Ovary (tissue), 9 donors: ENCODE results near the gene HOXB2. TPM values are rescaled to one million over a fixed set of nuclear protein-coding genes. Genes with fewer than 3 reads are reported as not detected.

Experiments
- DNase-seq, 5 donors: peaks; one replicate each; pipeline ENCODE4 v3.0.0-alpha.2; 2019 to 2020
- H3K27ac ChIP-seq, 2 donors: fragments of 200-600 bp; one replicate each; pipeline versions ENCODE4 v1.5.1 to v1.8.0; 2019 to 2022
- H3K27me3 ChIP-seq: fragments of 200-600 bp; one replicate; pipeline ENCODE4 v1.8.0; 2022
- H3K36me3 ChIP-seq: fragments of 200-600 bp; sonication (generic); one replicate; pipeline ENCODE4 v1.5.1; 2019
- H3K4me1 ChIP-seq: one replicate; pipeline ENCODE4 v1.8.1; 2013; ENCODE audit warnings: mild to moderate bottlenecking, moderate library complexity; ENCODE audit not compliant: insufficient read depth
- H3K4me3 ChIP-seq: fragments of 200-600 bp; sonication (generic); one replicate; pipeline ENCODE4 v1.5.1; 2017
- H3K9me3 ChIP-seq, 2 donors: fragments of 200-600 bp in 1 of 2; sonication (generic) in 1 of 2; one replicate each; pipeline versions ENCODE4 v1.5.1 to v1.8.1; 2013 to 2019; ENCODE audit warnings: mild to moderate bottlenecking in 1 of 2, moderate library complexity in 1 of 2
- EP300 ChIP-seq: sonication (generic); formaldehyde crosslinking; IDR thresholded peaks from one replicate; pipeline ENCODE4 v1.6.1; 2017; ENCODE audit warnings: antibody characterized with exemption
- POLR2A ChIP-seq: fragments of 450-650 bp; IDR thresholded peaks from one replicate; pipeline ENCODE4 v1.6.1; 2017; ENCODE audit warnings: antibody characterized with exemption, mild to moderate bottlenecking, moderate library complexity
- WGBS, 3 donors: extraction: QIAGEN DNeasy Blood & Tissue Kit in 1 of 3; methylation state at CpG; one replicate each; pipeline versions ENCODE4 v1.1.5 to v1.1.7; 2013 to 2017; 5-methylcytosine and 5-hydroxymethylcytosine counted together
- intact Hi-C, 4 donors: fragments of 100-400 bp; cut with DNase I; formaldehyde crosslinking; loops; one replicate each; pipeline versions ENCODE4 v1.11.0 to v1.15.1; 2022 to 2023
- polyA plus RNA-seq, 2 donors: library from polyadenylated mRNA; stranded (reverse); fragments of 200-250 nt in 1 of 2; fragments of 350-450 nt in 1 of 2; fragmentation: Illumina TruSeq in 1 of 2; extraction: RNeasy Lipid Tissue Mini Kit (QIAGEN cat#74804) in 1 of 2; gene quantifications; one replicate each; pipeline ENCODE4 v1.2.3, GENCODE V29; 2013 to 2014
- total RNA-seq, 7 donors: library from RNA; depleted of rRNA in 2 of 7; stranded (reverse); fragments of >200 nt in 2 of 7; fragmentation: NEBNext Ultra II Directional in 3 of 7; extraction: Animal tissue kit (Norgen Biotek cat#: 25700) in 3 of 7; gene quantifications; one replicate each; pipeline versions ENCODE4 v1.1.0 to v1.2.4, GENCODE V29; 2016 to 2023
- TF ChIP-seq, protein P1 (sequence below), 3 donors: fragments of 450-650 bp in 2 of 3; fragments of 200-600 bp in 1 of 3; IDR thresholded peaks; one replicate each; pipeline versions ENCODE4 v1.5.1 to v1.8.0; 2016 to 2022; ENCODE audit warnings: antibody characterized with exemption in 3 of 3, mild to moderate bottlenecking in 1 of 3
- donor health status: DM: no; HTN: no; CAD: no; lungs with moderate emphysema.
- donor health status: DM: no; HTN: no; CAD: no.
- donor health status: Bipolar disorder and iron deficiency.
- donor health status: DM: yes; HTN: yes; CAD: no.
- donor health status: DM: no; HTN: no; CAD: no.
- donor health status: DM: yes; HTN: yes; CAD: no.

Gene HOXB2
- total and polyA plus RNA-seq, 9 donors, result 1.2 to 24.5 (median 7.0) TPM

DNA sequence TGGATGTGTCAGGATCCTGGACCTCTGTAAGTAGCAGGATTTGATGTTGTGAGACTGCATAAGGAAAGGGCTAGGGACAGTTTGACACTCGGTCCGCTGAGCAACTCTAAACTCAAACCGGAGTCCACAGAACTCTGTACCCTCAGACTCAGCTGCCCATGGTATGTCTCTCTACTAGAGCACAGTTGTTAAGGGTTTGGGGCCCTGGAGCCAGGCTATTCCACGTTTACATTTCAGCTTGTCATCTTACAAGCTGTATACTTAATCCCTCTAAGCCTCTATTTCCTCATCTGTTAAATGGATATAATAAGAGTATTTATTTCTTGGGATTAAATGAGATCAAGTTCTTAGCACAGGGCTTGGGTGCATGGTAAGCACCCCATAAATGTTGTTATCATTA, 42.0 kb downstream of the HOXB2 start:
- 71 to 77% (median 72%) methylated on average over 4 of the region's 4 CpGs for WGBS, 3 donors
- TF ChIP-seq EP300 (no peak), POLR2A (no peak)
- TF ChIP-seq, protein P1, sequence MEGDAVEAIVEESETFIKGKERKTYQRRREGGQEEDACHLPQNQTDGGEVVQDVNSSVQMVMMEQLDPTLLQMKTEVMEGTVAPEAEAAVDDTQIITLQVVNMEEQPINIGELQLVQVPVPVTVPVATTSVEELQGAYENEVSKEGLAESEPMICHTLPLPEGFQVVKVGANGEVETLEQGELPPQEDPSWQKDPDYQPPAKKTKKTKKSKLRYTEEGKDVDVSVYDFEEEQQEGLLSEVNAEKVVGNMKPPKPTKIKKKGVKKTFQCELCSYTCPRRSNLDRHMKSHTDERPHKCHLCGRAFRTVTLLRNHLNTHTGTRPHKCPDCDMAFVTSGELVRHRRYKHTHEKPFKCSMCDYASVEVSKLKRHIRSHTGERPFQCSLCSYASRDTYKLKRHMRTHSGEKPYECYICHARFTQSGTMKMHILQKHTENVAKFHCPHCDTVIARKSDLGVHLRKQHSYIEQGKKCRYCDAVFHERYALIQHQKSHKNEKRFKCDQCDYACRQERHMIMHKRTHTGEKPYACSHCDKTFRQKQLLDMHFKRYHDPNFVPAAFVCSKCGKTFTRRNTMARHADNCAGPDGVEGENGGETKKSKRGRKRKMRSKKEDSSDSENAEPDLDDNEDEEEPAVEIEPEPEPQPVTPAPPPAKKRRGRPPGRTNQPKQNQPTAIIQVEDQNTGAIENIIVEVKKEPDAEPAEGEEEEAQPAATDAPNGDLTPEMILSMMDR (IDR thresholded peaks at IDR 0.05), result no peak
- Histone ChIP-seq H3K4me1 (no peaks in the 10 kb centered on the region), H3K9me3 (no peaks in the 10 kb centered on the region), H3K4me3 (no peak overlapping the region), H3K27ac (no peak overlapping the region), H3K36me3 (no peaks in the 10 kb centered on the region), H3K27me3 (no peaks in the 10 kb centered on the region)
- intact Hi-C loops, result no loop called here
- no peak for DNase-seq

DNA sequence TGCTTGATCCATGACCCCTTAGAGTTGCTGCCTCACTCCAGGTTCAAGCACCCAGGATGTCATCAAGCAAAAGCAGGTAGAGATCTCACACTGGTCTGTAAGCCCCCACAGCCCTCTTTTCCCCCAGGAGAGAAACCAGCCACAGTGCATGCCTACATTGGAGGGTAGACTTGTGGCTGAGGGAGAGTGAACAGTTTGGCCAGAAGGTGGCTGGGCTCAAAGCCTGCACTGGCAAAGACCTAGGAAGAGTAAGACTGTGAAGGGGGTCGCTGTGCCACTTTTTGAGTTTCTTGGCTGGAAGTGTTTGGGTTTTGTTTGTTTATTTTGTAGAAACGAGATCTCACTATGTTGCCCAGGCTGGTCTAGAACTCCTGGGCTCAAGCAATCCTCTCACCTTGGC, 42.6 kb downstream of the HOXB2 start:
- DNase-seq, result no peak
- Histone ChIP-seq H3K4me3 (no peak overlapping the region), H3K27me3 (no peaks in the 10 kb centered on the region), H3K27ac (no peak overlapping the region), H3K9me3 (no peaks in the 10 kb centered on the region), H3K4me1 (no peaks in the 10 kb centered on the region), H3K36me3 (no peaks in the 10 kb centered on the region)
- intact Hi-C loops, result no loop called here
- no peak for TF ChIP-seq POLR2A
- 63 to 82% (median 70%) methylated on average over 2 of the region's 2 CpGs for WGBS, 3 donors

DNA sequence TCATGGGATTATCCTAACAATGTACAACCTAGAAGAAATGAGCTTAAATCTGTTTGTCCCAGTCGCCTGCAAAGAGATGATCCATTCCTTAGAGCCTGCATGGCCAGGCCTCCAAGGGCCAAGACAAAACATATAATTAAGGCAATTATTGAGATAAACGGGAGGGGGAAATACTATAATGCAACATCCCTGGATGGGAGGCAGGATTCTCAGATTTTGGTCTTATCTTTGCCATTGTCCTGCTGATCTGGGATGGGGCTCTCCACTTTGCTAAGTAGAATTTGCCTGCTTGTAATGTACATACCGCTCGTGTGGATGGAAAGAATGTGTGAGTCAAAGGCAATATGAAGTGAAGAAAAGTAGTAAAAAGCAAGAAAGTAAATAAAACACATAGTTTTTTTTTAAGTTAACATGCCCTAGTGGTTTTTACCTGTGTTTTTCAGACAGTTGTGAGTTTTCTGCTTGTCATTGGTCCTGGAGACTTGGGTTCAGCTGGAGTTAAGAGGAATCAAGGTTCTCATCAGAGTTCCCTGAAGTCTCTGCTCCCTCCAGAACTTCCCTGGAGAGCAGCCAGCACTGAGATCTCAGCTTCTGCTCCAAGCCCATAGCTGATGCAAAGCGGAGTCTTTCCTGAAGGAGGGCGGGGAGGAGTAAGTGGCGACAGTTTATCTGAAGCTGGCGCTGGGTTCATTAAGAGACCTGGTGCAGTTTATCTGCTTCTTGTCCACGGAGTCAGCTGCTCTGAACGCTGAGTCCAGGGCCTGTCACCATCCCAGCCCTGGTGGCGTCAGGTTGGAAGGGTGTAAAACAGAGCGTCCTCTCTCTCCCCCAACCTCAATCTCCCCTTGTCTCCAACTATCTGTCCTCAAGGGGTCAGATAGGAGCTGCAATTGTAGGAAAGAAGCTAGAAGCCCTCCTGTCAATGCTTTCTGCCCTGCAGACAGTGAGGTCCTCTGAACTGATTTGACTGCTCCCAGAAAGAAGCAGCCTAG, 44.2 kb downstream of the HOXB2 start:
- TF ChIP-seq, protein P1 (IDR thresholded peaks at IDR 0.05), result no peak
- no peak for TF ChIP-seq POLR2A
- TF ChIP-seq EP300, result no peak
- Histone ChIP-seq H3K27me3 (no peaks in the 10 kb centered on the region), H3K9me3 (no peaks in the 10 kb centered on the region), H3K27ac (no peak overlapping the region), H3K4me3 (no peak overlapping the region), H3K36me3 (no peaks in the 10 kb centered on the region), H3K4me1 (no peaks in the 10 kb centered on the region)
- intact Hi-C loops, result no loop called here
- WGBS, 3 donors, result 47 to 62% (median 48%) methylated on average over 12 of the region's 12 CpGs
- DNase-seq, result no peak

DNA sequence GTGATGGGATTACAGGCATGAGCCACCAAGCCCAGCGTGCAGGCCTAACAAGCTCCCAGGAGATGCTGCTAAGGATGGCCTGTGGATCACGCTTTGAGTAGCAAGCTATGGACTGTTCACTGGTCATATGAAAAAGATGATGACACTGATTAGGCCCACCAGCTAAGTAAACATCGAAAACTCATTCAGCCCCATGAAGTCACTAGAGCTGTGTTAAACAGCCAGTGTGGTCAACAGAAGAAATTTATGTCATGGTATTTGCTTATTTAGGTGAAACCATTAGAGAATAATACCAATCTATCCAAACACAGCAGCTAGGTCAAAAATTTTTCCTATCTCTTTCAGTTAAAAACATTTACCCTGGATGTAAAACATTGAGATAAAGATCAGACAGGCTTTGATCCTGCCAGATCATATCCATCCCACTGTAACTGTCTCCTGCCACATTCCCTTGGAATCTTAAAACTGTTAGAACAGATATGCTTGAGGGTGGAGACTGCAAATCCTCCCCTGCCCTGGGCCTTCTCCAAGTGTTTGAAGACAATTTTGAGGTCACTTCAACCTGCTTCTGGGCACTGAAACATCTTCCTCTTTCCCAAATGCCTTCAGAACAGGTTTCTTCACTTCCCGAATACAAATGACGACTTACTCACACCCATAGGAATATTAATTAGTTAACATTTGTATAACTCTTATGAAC, 45.0 kb downstream of the HOXB2 start:
- no peaks in the 10 kb centered on the region for H3K36me3 ChIP-seq
- no peak overlapping the region for H3K4me3 ChIP-seq
- 75 to 91% (median 79%) methylated on average over 5 of the region's 5 CpGs for WGBS, 3 donors
- no peaks in the 10 kb centered on the region for H3K9me3 ChIP-seq
- DNase-seq, result no peak
- H3K27ac ChIP-seq, result no peak overlapping the region
- H3K4me1 ChIP-seq, result no peaks in the 10 kb centered on the region
- H3K27me3 ChIP-seq, result no peaks in the 10 kb centered on the region
- TF ChIP-seq EP300 (no peak), POLR2A (no peak)
- TF ChIP-seq, protein P1 (IDR thresholded peaks at IDR 0.05), result no peak
- intact Hi-C loops, result no loop called here
